OCI-LY3 (cell line): ENCODE results near the gene RMI2.
A peak's percentile ranks its signal among the peaks of the same experiment; 100 is the strongest.
"Not testable (repeated sequence)": the region's sequence is repeated elsewhere in the genome, so short reads cannot be mapped to it uniquely, and the experiment has no call there.

Experiments
- H2AFZ ChIP-seq: fragments of 200-600, 300-600 bp; shearing (Covaris generic); 2 replicates; pipeline ENCODE4 v1.6.0; 2014; ENCODE audit warnings: antibody characterized with exemption, low read depth, low read length
- H3K27ac ChIP-seq: fragments of 200-600, 300-600 bp; sonication (generic); 2 replicates; pipeline ENCODE4 v1.5.1; 2014; ENCODE audit warnings: mild to moderate bottlenecking, low read length, moderate library complexity, mixed read lengths
- H3K27me3 ChIP-seq: fragments of 200-600, 300-600 bp; sonication (generic); 2 replicates; pipeline ENCODE4 v1.6.1; 2014; ENCODE audit warnings: low read depth, low read length, mixed read lengths
- H3K36me3 ChIP-seq: fragments of 200-600, 300-600 bp; sonication (generic); replicated peaks from 2 replicates; pipeline ENCODE3; 2014; ENCODE audit warnings: low read depth, low read length, mixed read lengths
- H3K4me1 ChIP-seq: fragments of 300-600, 200-600 bp; sonication (generic); 2 replicates; pipeline ENCODE4 v1.6.1; 2014; ENCODE audit warnings: low read length, mixed read lengths
- H3K4me2 ChIP-seq: fragments of 200-600, 300-600 bp; sonication (generic); 2 replicates; pipeline ENCODE4 v1.6.1; 2014; ENCODE audit warnings: low read length, mixed read lengths
- H3K4me3 ChIP-seq: fragments of 300-600, 200-600 bp; sonication (generic); 2 replicates; pipeline ENCODE4 v1.5.1; 2014; ENCODE audit warnings: antibody characterized with exemption, mild to moderate bottlenecking, low read length, moderate library complexity
- H3K79me2 ChIP-seq: fragments of 300-600, 200-600 bp; shearing (Covaris generic); 2 replicates; pipeline ENCODE4 v1.6.1; 2014; ENCODE audit warnings: mild to moderate bottlenecking, low read length, mixed read lengths
- H3K9ac ChIP-seq: fragments of 300-600, 200-600 bp; shearing (Covaris generic); 2 replicates; pipeline ENCODE4 v1.6.0; 2014; ENCODE audit warnings: mild to moderate bottlenecking, low read length, moderate library complexity
- H3K9me3 ChIP-seq: fragments of 200-600, 300-600 bp; shearing (Covaris generic); 2 replicates; pipeline ENCODE4 v1.6.1; 2014; ENCODE audit warnings: low read length, mixed read lengths; ENCODE audit not compliant: insufficient read depth
- H4K20me1 ChIP-seq: fragments of 200-600, 300-600 bp; sonication (generic); 2 replicates; pipeline ENCODE4 v1.6.1; 2016; ENCODE audit warnings: low read length, mixed read lengths; ENCODE audit not compliant: insufficient read depth
- EZH2phosphoT487 ChIP-seq: fragments of 200-600 bp; shearing (Covaris generic); IDR thresholded peaks from 2 replicates; pipeline ENCODE4 v1.6.1; 2018; ENCODE audit warnings: antibody characterized with exemption, mixed run types, low read depth
- TF ChIP-seq, protein P1 (sequence below): fragments of 200-600, 300-600 bp; sonication (generic); IDR thresholded peaks from 2 replicates; pipeline ENCODE4 v1.5.1; 2014; ENCODE audit warnings: antibody characterized with exemption, low read length, low read depth

The RMI2 gene

DNA sequence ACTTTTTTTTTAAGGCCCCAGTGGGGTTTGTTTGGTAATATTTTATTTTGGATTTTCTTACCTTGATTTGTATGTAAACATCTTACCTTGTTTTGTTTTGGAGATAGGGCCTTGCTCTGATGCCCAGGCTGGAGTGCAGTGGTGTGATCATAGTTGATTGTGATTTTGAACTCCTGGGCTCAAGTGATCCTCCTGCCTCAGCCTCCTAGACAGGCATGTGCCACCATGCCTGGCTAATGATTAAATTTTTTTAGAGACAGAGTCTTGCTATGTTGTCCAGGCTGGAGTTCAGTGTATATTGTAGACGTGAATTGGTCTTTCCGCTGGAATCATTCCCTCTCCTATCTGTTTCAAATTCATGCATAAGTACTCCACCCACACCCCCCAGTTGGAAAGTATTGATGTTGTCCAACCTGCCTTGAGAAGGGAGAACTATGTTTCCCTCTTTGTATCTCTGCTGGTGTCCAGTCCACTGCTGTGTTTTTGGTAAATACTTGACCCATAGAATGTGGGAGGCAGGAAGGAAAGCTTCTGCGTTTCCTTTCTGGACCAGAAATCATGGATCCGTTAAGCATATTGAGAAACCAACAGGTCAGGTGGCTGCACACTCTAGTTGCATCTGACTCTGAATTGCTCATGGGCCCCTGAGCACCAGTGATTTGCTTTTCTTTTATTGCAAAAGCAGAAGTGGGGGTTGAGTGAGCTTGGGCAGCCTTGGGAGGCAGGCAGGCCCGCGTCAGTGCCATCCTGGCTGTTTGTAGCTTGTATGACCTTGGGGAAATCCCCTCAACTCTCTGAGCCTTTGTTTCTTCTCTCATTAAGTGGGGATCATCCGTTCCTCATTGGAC lies 25.0 kb downstream of the RMI2 start:
- Histone ChIP-seq H3K4me1 (peaks cover 27% of the 10 kb centered on the region), H3K79me2 (no peaks in the 10 kb centered on the region), H3K9ac (peak overlapping the region; percentile 4; the same call in 1 of the 2 replicates), H4K20me1 (no peaks in the 10 kb centered on the region), H2AFZ (no peak overlapping the region), H3K27ac (peak overlapping the region; percentile 44), H3K4me3 (peak overlapping the region; percentile 50), H3K9me3 (no peaks in the 10 kb centered on the region), H3K36me3 (no peaks in the 10 kb centered on the region), H3K27me3 (0 out of 2 replicates have a peak, but pooled peaks cover 8% of the 10 kb centered on the region), H3K4me2 (peak overlapping the region; percentile 61)
- no peak for TF ChIP-seq EZH2phosphoT487
- TF ChIP-seq, protein P1, sequence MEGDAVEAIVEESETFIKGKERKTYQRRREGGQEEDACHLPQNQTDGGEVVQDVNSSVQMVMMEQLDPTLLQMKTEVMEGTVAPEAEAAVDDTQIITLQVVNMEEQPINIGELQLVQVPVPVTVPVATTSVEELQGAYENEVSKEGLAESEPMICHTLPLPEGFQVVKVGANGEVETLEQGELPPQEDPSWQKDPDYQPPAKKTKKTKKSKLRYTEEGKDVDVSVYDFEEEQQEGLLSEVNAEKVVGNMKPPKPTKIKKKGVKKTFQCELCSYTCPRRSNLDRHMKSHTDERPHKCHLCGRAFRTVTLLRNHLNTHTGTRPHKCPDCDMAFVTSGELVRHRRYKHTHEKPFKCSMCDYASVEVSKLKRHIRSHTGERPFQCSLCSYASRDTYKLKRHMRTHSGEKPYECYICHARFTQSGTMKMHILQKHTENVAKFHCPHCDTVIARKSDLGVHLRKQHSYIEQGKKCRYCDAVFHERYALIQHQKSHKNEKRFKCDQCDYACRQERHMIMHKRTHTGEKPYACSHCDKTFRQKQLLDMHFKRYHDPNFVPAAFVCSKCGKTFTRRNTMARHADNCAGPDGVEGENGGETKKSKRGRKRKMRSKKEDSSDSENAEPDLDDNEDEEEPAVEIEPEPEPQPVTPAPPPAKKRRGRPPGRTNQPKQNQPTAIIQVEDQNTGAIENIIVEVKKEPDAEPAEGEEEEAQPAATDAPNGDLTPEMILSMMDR = no peak

DNA sequence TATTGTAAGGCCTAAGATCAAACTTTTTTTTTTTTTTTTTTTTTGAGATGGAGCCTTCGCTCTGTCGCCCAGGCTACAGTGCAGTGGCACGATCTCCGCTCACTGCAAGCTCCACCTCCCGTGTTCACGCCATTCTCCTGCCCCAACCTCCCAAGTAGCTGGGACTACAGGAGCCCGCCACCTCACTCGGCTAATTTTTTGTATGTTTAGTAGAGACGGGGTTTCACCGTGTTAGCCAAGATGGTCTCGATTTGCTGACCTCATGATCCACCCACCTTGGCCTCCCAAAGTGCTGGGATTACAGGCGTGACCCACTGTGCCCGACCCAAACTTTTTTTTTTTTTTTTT lies 25.6 kb downstream of the RMI2 start:
- H3K9me3 ChIP-seq, H3K79me2 ChIP-seq, H4K20me1 ChIP-seq, H3K27me3 ChIP-seq, H2AFZ ChIP-seq, H3K36me3 ChIP-seq: not testable (repeated sequence)
- Histone ChIP-seq H3K27ac (peak overlapping the region; percentile 44; the same call in 1 of the 2 replicates), H3K9ac (peak overlapping the region; percentile 4; the same call in 1 of the 2 replicates), H3K4me1 (peaks cover 27% of the 10 kb centered on the region), H3K4me3 (peak overlapping the region; percentile 50), H3K4me2 (peak overlapping the region; percentile 61)

DNA sequence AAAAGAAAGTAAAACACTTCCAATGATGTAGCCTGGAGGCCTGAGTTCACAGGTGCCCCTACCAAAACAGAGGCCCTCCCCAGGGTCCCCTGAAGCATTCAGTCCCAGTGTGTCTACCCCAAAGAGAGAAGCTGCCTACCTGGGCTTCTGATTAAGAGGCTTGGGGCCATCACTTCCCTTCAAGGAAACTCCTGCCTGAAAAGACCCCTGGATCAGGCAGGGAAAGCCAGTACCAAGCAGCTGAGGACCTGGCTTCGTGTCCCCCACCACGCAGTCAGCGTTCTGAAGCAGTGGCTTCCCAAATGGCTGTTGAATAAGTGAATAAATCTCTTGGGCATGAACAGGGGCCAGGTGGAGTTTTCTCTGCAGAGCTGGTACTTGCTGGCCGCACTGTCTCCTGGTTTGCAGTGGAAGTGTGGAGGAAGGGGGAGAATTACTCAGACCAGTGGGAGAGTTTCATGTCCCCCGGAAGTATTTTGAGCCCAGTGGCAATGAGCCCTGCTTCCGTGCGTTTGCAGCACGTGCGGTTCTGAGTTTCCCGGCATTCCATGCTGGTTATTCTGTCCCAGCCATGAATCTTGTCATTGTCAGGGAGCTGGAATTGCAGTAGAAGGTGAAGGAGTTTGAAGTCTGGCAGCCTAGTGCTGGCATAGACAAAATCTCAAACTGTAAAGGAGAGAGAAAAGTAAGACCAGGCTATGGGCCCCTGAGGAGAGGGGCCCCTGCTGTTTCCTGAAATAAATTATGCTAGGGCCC lies 27.0 kb downstream of the RMI2 start:
- H3K9ac ChIP-seq = no peak overlapping the region
- H3K36me3 ChIP-seq = no peaks in the 10 kb centered on the region
- no peaks in the 10 kb centered on the region for H3K79me2 ChIP-seq
- H3K27me3 ChIP-seq = peaks cover 20% of the 10 kb centered on the region; the same call in 1 of the 2 replicates
- no peak overlapping the region for H2AFZ ChIP-seq
- TF ChIP-seq, protein P1 = no peak
- no peak for TF ChIP-seq EZH2phosphoT487
- H3K4me3 ChIP-seq = no peak overlapping the region
- no peak overlapping the region for H3K27ac ChIP-seq
- peaks cover 27% of the 10 kb centered on the region for H3K4me1 ChIP-seq
- no peak overlapping the region for H3K4me2 ChIP-seq
- no peaks in the 10 kb centered on the region for H4K20me1 ChIP-seq
- no peaks in the 10 kb centered on the region for H3K9me3 ChIP-seq

DNA sequence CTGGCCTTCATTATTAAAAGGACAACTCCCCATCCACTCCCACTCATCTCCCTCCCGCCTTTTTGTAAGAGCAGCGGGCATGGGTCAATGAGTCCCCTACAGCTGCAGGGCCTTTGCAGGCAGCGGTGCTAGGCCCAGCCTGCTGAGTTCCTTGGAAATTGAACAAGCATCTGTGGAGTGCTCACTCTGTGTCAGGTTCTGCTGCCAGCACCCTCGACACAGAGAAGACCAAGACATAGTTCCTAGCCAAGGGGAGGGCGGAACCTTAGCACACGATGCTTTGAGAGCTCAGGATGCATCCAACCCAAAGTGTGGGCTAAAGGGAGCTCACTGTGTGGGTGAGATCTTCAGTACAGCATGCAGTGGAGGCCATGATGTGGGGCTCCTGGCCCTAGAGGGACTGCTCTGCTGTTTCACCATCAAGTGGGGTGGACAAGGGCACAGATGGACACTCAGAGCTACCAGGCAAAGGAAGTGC lies 27.6 kb downstream of the RMI2 start:
- H3K4me2 ChIP-seq = no peak overlapping the region
- H3K27me3 ChIP-seq = peaks cover 21% of the 10 kb centered on the region
- peaks cover 27% of the 10 kb centered on the region for H3K4me1 ChIP-seq
- TF ChIP-seq, protein P1 = no peak
- TF ChIP-seq EZH2phosphoT487 = no peak
- no peak overlapping the region for H3K9ac ChIP-seq
- no peak overlapping the region for H3K27ac ChIP-seq
- H3K9me3 ChIP-seq = no peaks in the 10 kb centered on the region
- H4K20me1 ChIP-seq = no peaks in the 10 kb centered on the region
- no peaks in the 10 kb centered on the region for H3K79me2 ChIP-seq
- H2AFZ ChIP-seq = no peak overlapping the region
- H3K36me3 ChIP-seq = no peaks in the 10 kb centered on the region
- H3K4me3 ChIP-seq = no peak overlapping the region
